Skeletal muscle satellite cell (primary cell): ENCODE data around the gene CYP2S1.
A peak's percentile ranks its signal among the peaks of the same experiment; 100 is the strongest.
"Not testable (repeated sequence)": the region's sequence is repeated elsewhere in the genome, so short reads cannot be mapped to it uniquely, and the experiment has no call there.

ENCODE experiments used
- H3K27me3 ChIP-seq: 2 replicates; pipeline ENCODE4 v1.7.0; 2013; ENCODE audit warnings: low read length; ENCODE audit not compliant: control insufficient read depth, insufficient read depth
- H3K36me3 ChIP-seq: 2 replicates; pipeline ENCODE4 v1.7.0; 2013; ENCODE audit warnings: mild to moderate bottlenecking, control low read depth, low read length; ENCODE audit not compliant: insufficient read depth
- H3K4me1 ChIP-seq: 2 replicates; pipeline ENCODE4 v1.7.0; 2013; ENCODE audit warnings: low read length; ENCODE audit not compliant: control insufficient read depth, insufficient read depth
- H3K4me2 ChIP-seq: 2 replicates; pipeline ENCODE4 v1.7.0; 2013; ENCODE audit warnings: mild to moderate bottlenecking, low read length
- H3K4me3 ChIP-seq: 2 replicates; pipeline ENCODE4 v1.7.0; 2013; ENCODE audit warnings: low read length
- H3K9ac ChIP-seq: 2 replicates; pipeline ENCODE4 v1.7.0; 2013; ENCODE audit warnings: mild to moderate bottlenecking, low read depth, low read length, moderate library complexity
- H3K9me3 ChIP-seq: replicated peaks from 2 replicates; pipeline ENCODE4 v1.7.0; 2013; ENCODE audit warnings: mild to moderate bottlenecking, control low read depth, low read length

CYP2S1 gene

GRCh38 chr19:41203371-41203770, 10.4 kb downstream of the CYP2S1 start:
- Histone ChIP-seq H3K27me3 (peaks cover 7% of the 10 kb centered on the region), H3K9me3 (no peaks in the 10 kb centered on the region), H3K4me2 (no peak overlapping the region), H3K9ac (no peak overlapping the region), H3K36me3 (no peaks in the 10 kb centered on the region), H3K4me3 (no peak overlapping the region), H3K4me1 (peaks cover 28% of the 10 kb centered on the region)

GRCh38 chr19:41204338-41204737, 11.3 kb downstream of the CYP2S1 start:
- not testable (repeated sequence) for H3K9me3 ChIP-seq, H3K4me2 ChIP-seq, H3K36me3 ChIP-seq, H3K4me3 ChIP-seq, H3K9ac ChIP-seq, H3K27me3 ChIP-seq
- H3K4me1 ChIP-seq, result peaks cover 28% of the 10 kb centered on the region

DNA sequence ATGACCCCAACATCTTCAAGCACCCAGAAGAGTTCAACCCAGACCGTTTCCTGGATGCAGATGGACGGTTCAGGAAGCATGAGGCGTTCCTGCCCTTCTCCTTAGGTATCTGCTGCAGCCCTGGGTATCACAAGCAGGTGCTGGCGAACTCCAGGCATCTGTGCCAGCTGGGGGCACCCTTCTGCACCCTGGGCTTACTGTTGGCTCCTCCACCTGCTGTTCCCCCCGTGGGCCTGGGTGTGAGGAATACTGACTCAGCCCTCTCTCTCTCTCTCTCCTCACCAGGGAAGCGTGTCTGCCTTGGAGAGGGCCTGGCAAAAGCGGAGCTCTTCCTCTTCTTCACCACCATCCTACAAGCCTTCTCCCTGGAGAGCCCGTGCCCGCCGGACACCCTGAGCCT, 13.0 kb downstream of the CYP2S1 start:
- Histone ChIP-seq H3K27me3 (no peaks in the 10 kb centered on the region), H3K9ac (no peak overlapping the region), H3K36me3 (no peaks in the 10 kb centered on the region), H3K4me1 (peaks cover 19% of the 10 kb centered on the region), H3K4me2 (peak overlapping the region; percentile 43), H3K4me3 (no peak overlapping the region), H3K9me3 (no peaks in the 10 kb centered on the region)

GRCh38 chr19:41206456-41206855, 13.4 kb downstream of the CYP2S1 start:
- Histone ChIP-seq H3K4me2 (peak overlapping the region; percentile 43), H3K27me3 (no peaks in the 10 kb centered on the region), H3K4me3 (no peak overlapping the region), H3K4me1 (peaks cover 19% of the 10 kb centered on the region), H3K9ac (no peak overlapping the region), H3K9me3 (no peaks in the 10 kb centered on the region), H3K36me3 (no peaks in the 10 kb centered on the region)

DNA sequence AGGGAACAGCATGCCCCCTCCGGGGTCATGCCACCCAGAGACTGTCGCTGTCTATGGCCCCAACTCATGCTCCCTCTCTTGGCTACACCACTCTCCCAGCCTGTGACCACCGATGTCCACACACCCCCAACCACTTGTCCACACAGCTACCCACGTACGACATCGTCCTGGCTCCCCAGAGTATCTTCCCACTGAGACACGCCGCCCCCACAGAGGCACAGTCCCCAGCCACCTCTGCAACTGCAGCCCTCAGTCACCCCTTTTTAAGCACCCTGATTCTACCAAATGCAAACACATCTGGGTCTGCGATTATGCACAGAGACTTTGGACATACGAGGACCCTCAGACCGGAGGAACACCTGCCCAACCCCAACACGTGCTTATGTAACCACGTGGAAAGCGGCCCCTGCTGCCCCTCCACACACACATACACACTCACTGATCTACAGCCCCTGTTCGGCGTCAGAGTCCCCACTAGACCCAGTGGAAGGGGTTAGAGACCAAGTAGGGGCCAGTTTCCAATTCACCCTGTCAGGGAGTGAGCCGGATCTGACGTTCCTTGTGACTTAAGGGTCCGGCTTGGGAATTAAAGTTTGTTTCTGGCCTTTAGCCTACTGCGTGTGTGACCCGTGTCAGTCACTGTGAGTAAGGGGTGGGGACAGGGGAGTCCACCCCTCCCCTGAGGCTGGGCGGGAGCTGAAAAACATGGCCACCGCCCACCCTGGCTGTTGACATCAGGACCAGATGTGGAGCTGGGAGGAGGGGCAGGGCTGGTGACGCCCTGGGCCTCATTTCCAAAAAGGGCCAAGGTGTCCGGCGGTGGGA, 14.1 kb downstream of the CYP2S1 start:
- Histone ChIP-seq H3K4me2 (peak overlapping the region; percentile 43), H3K4me1 (peaks cover 19% of the 10 kb centered on the region), H3K9me3 (no peaks in the 10 kb centered on the region), H3K27me3 (no peaks in the 10 kb centered on the region), H3K9ac (no peak overlapping the region), H3K4me3 (no peak overlapping the region), H3K36me3 (no peaks in the 10 kb centered on the region)

GRCh38 chr19:41214161-41214560, 21.1 kb downstream of the CYP2S1 start:
- no peak overlapping the region for H3K4me2 ChIP-seq
- H3K4me3 ChIP-seq, result no peak overlapping the region
- H3K36me3 ChIP-seq, result no peaks in the 10 kb centered on the region
- H3K9ac ChIP-seq, result no peak overlapping the region
- no peaks in the 10 kb centered on the region for H3K9me3 ChIP-seq
- H3K27me3 ChIP-seq, result no peaks in the 10 kb centered on the region
- peaks cover 5% of the 10 kb centered on the region for H3K4me1 ChIP-seq

DNA sequence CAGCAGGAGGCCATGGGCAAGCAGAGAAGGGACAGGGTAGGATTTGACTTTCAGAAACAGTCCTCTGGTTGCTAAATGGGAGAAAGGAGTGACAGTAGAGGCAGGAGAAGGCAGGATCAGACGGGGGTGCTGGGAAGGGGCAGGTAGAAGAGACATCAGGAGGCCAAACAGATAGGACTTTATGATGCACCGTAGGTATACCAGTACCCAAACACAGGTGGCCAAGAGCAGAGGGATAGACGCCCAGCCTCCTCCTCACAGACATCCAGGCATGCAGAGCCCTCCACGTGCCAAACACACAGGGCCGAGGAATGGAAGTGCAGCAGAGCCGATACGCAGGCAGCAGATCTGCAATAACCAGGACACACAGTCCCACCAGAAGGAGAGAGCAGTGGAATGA, 24.7 kb downstream of the CYP2S1 start:
- peaks cover 23% of the 10 kb centered on the region for H3K36me3 ChIP-seq
- H3K4me2 ChIP-seq, result no peak overlapping the region
- no peaks in the 10 kb centered on the region for H3K9me3 ChIP-seq
- no peaks in the 10 kb centered on the region for H3K27me3 ChIP-seq
- H3K4me3 ChIP-seq, result no peak overlapping the region
- H3K9ac ChIP-seq, result no peak overlapping the region
- peaks cover 25% of the 10 kb centered on the region for H3K4me1 ChIP-seq

DNA sequence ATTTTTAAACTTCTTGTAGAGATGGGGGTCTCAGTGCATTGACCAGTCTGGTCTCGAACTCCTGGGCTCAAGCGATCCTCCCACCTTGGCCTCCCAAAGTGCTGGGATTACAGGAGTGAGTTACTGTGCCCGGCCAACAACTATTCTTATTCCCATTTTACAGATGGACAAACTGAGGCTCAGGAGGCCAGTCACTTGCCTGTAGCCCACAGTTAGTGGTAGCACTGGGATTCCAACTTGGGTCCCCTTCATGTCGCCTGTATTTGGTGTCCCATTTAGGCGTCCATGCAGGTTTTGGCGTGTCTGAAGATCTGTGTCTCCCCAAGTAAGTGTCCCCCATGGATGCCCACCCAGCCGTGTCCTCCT, 25.2 kb downstream of the CYP2S1 start:
- Histone ChIP-seq H3K4me1 (peaks cover 30% of the 10 kb centered on the region), H3K4me3 (peak overlapping the region; percentile 78), H3K27me3 (no peaks in the 10 kb centered on the region), H3K9me3 (no peaks in the 10 kb centered on the region), H3K9ac (peak overlapping the region; percentile 93), H3K4me2 (peak overlapping the region; percentile 91), H3K36me3 (peaks cover 23% of the 10 kb centered on the region)

DNA sequence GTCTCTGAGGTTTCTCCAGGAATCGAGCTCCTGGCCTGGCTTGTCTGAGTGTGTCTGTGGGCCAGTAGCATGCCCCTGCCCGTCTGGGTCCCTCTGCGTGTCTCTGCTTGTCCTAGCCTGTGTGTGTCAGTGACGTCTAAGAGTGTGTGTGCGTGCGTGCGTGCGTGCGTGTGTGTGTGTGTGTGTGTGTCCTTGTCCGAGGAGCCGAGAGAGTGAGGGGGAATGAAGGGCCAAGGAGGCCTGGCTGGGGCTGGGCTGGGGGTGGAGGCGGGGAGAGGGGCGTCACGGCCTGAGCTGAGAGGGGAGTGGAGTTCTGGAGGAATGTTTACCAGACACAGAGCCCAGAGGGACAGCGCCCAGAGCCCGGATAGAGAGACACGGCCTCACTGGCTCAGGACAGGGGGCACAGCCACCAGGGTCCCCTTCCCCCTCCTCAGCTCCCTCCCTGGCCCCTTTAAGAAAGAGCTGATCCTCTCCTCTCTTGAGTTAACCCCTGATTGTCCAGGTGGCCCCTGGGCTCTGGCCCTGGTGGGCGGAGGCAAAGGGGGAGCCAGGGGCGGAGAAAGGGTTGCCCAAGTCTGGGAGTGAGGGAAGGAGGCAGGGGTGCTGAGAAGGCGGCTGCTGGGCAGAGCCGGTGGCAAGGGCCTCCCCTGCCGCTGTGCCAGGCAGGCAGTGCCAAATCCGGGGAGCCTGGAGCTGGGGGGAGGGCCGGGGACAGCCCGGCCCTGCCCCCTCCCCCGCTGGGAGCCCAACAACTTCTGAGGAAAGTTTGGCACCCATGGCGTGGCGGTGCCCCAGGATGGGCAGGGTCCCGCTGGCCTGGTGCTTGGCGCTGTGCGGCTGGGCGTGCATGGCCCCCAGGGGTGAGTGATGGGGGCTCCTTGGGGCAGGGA, 25.8 kb downstream of the CYP2S1 start, which contains the start of gene AXL:
Gene AXL, plus strand, starts transcription at position 609 of the 893 bp plus-strand sequence. Its CDS starts 170 bp downstream, at position 779.
- Histone ChIP-seq H3K27me3 (no peaks in the 10 kb centered on the region), H3K4me3 (peak within 1 kb of the TSS; percentile 78), H3K36me3 (peaks cover 23% of the 10 kb centered on the region), H3K9ac (peak within 1 kb of the TSS; percentile 93), H3K4me2 (peak within 1 kb of the TSS; percentile 91), H3K9me3 (no peaks in the 10 kb centered on the region), H3K4me1 (peaks cover 37% of the 10 kb centered on the region)

GRCh38 chr19:41219924-41220567, 27.0 kb downstream of the CYP2S1 start:
- H3K27me3 ChIP-seq, result no peaks in the 10 kb centered on the region
- peaks cover 35% of the 10 kb centered on the region for H3K36me3 ChIP-seq
- H3K4me1 ChIP-seq, result peaks cover 48% of the 10 kb centered on the region
- H3K9ac ChIP-seq, result peak overlapping the region; percentile 93
- no peaks in the 10 kb centered on the region for H3K9me3 ChIP-seq
- peak overlapping the region; percentile 91 for H3K4me2 ChIP-seq
- H3K4me3 ChIP-seq, result peak overlapping the region; percentile 78

DNA sequence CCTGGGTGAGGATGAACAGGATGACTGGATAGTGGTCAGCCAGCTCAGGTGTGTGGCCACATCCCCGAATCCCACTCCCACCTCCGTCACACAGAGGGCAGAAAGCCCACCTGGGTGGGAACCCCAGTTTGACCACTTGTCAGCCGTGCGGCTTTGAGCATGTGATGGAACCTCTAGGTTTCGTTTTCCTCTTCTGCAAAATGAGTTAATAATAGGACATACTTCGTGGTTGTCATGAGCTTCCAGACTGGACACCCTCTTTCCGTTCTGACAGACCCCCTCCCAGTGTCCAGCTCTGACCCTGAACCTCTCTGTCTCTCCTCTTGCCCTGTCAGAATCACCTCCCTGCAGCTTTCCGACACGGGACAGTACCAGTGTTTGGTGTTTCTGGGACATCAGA, 27.8 kb downstream of the CYP2S1 start:
- no peaks in the 10 kb centered on the region for H3K27me3 ChIP-seq
- H3K4me3 ChIP-seq, result peak overlapping the region; percentile 78
- peak overlapping the region; percentile 93 for H3K9ac ChIP-seq
- H3K4me2 ChIP-seq, result peak overlapping the region; percentile 91
- H3K9me3 ChIP-seq, result no peaks in the 10 kb centered on the region
- H3K4me1 ChIP-seq, result peaks cover 54% of the 10 kb centered on the region
- H3K36me3 ChIP-seq, result peaks cover 38% of the 10 kb centered on the region
